Mesenchymal stem cell (in vitro differentiated cells and primary cell): ENCODE data around the gene PGR.

ENCODE experiments used
- DNase-seq: peaks from one replicate; pipeline ENCODE4 v3.0.0-alpha.2; 2013
- H2AFZ ChIP-seq: one replicate; pipeline ENCODE4 v1.6.1; 2013; ENCODE audit warnings: low read depth, mild to moderate bottlenecking, control low read depth, inconsistent platforms, low read length, moderate library complexity
- H2AK5ac ChIP-seq: 2 replicates; pipeline ENCODE4 v1.6.1; 2013; ENCODE audit warnings: low read length, moderate library complexity, mild to moderate bottlenecking, inconsistent platforms; ENCODE audit not compliant: severe bottlenecking
- H2BK120ac ChIP-seq: one replicate; pipeline ENCODE4 v1.6.1; 2013; ENCODE audit warnings: low read depth, mild to moderate bottlenecking, inconsistent platforms, low read length, moderate library complexity
- H2BK12ac ChIP-seq, 2 experiments: one replicate each; pipeline ENCODE4 v1.6.1; 2013; ENCODE audit warnings: inconsistent platforms in 2 of 2, low read length in 2 of 2, mild to moderate bottlenecking in 2 of 2, moderate library complexity in 2 of 2, control low read depth in 1 of 2
- H2BK15ac ChIP-seq: one replicate; pipeline ENCODE4 v1.6.1; 2013; ENCODE audit warnings: mild to moderate bottlenecking, low read depth, inconsistent platforms; ENCODE audit not compliant: poor library complexity, severe bottlenecking
- H2BK5ac ChIP-seq: 2 replicates; pipeline ENCODE4 v1.6.1; 2013; ENCODE audit warnings: low read depth, mild to moderate bottlenecking, low read length, control low read depth, inconsistent platforms; ENCODE audit not compliant: poor library complexity, severe bottlenecking
- H3K14ac ChIP-seq, 2 experiments: one replicate each; pipeline ENCODE4 v1.6.1; 2013; ENCODE audit warnings: inconsistent platforms in 2 of 2, low read length in 2 of 2, control low read depth in 1 of 2, mild to moderate bottlenecking in 1 of 2, moderate library complexity in 1 of 2
- H3K18ac ChIP-seq, 2 experiments: one replicate each; pipeline ENCODE4 v1.6.1; 2013; ENCODE audit warnings: inconsistent platforms in 2 of 2, low read length in 2 of 2, control low read depth in 1 of 2, low read depth in 1 of 2, mild to moderate bottlenecking in 1 of 2
- H3K23ac ChIP-seq, 2 experiments: one replicate each; pipeline ENCODE4 v1.6.1; 2013; ENCODE audit warnings: inconsistent platforms in 2 of 2, low read length in 2 of 2, mild to moderate bottlenecking in 2 of 2, moderate library complexity in 2 of 2, control low read depth in 1 of 2
- H3K27ac ChIP-seq: 2 replicates; pipeline ENCODE4 v1.5.1; 2013; ENCODE audit warnings: mild to moderate bottlenecking, moderate library complexity, low read length, control low read depth, inconsistent platforms; ENCODE audit not compliant: poor library complexity, severe bottlenecking
- H3K27me3 ChIP-seq, 2 experiments: 2 replicates each; pipeline versions ENCODE4 v1.6.1 to v1.7.0; 2013; ENCODE audit warnings: low read length in 2 of 2, mild to moderate bottlenecking in 2 of 2, moderate library complexity in 2 of 2, control low read depth in 1 of 2, inconsistent platforms in 1 of 2; ENCODE audit not compliant: control insufficient read depth in 1 of 2, insufficient read depth in 1 of 2
- H3K36me3 ChIP-seq, 2 experiments: 2 replicates each; pipeline versions ENCODE4 v1.6.1 to v1.7.0; 2013; ENCODE audit warnings: low read length in 2 of 2, control low read depth in 1 of 2, inconsistent platforms in 1 of 2, low read depth in 1 of 2, mild to moderate bottlenecking in 1 of 2; ENCODE audit not compliant: insufficient read depth in 2 of 2, control insufficient read depth in 1 of 2
- H3K4ac ChIP-seq, 2 experiments: one replicate each; pipeline ENCODE4 v1.6.1; 2013; ENCODE audit warnings: inconsistent platforms in 2 of 2, low read length in 2 of 2, mild to moderate bottlenecking in 2 of 2, moderate library complexity in 2 of 2, control low read depth in 1 of 2, low read depth in 1 of 2
- H3K4me1 ChIP-seq: 2 replicates; pipeline ENCODE4 v1.6.1; 2013; ENCODE audit warnings: low read depth, low read length, control low read depth; ENCODE audit not compliant: control insufficient read depth, insufficient read depth
- H3K4me2 ChIP-seq: 2 replicates; pipeline ENCODE4 v1.6.1; 2013; ENCODE audit warnings: low read length, mild to moderate bottlenecking, inconsistent platforms; ENCODE audit not compliant: poor library complexity, severe bottlenecking
- H3K4me3 ChIP-seq, 2 experiments: 2 replicates each; pipeline versions ENCODE4 v1.5.1 to v1.7.0; 2013; ENCODE audit warnings: low read length in 2 of 2, mild to moderate bottlenecking in 2 of 2, control low read depth in 1 of 2, low read depth in 1 of 2; ENCODE audit not compliant: insufficient read depth in 1 of 2
- H3K79me1 ChIP-seq: replicated peaks from 2 replicates; pipeline ENCODE4 v1.6.1; 2013; ENCODE audit warnings: mild to moderate bottlenecking, control low read depth, low read length, inconsistent platforms; ENCODE audit not compliant: poor library complexity, severe bottlenecking
- H3K9ac ChIP-seq: 2 replicates; pipeline ENCODE4 v1.7.0; 2013; ENCODE audit warnings: mild to moderate bottlenecking, low read length, moderate library complexity
- H3K9me3 ChIP-seq: 2 replicates; pipeline ENCODE4 v1.7.0; 2013; ENCODE audit warnings: mild to moderate bottlenecking, low read length; ENCODE audit not compliant: control insufficient read depth
- H4K8ac ChIP-seq: one replicate; pipeline ENCODE4 v1.6.1; 2013; ENCODE audit warnings: inconsistent platforms, mild to moderate bottlenecking, low read length, moderate library complexity
- H4K91ac ChIP-seq: one replicate; pipeline ENCODE4 v1.6.1; 2013; ENCODE audit warnings: mild to moderate bottlenecking, low read length, inconsistent platforms
- WGBS: methylation state at CpG from one replicate; pipeline ENCODE4 v1.1.7; 2013; ENCODE audit warnings: mixed read lengths; 5-methylcytosine and 5-hydroxymethylcytosine counted together

Gene PGR

DNA sequence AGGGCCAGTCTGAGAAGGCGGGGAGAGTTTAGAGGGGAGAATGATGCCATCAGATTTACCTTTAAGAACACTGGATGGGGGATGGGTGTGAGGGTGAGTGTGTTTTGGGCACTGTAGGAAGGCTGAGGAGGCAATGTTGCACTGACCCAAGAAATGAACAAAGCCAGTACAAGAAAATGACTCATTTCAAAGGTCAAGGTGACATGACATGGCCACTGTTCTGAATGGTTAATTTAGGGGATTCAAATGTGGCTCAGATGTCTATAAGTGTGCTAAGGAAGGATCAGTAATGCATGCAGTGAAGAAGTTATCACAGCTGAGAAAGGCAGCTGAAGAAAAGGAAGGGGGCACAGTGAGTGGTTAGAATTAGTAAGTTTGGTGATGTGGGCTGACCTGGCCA is 129.9 kb downstream of the PGR start:
- Histone ChIP-seq H3K4ac (no peak overlapping the region), H3K23ac (no peak overlapping the region), H3K79me1 (no peaks in the 10 kb centered on the region), H3K4me1 (no peaks in the 10 kb centered on the region), H3K27me3 (no peaks in the 10 kb centered on the region), H3K4me3 (no peak overlapping the region), H3K9ac (no peak overlapping the region), H2AK5ac (no peak overlapping the region), H4K91ac (no peak overlapping the region), H2BK120ac (no peak overlapping the region), H2BK12ac (no peak overlapping the region), H3K36me3 (no peaks in the 10 kb centered on the region), H2AFZ (no peak overlapping the region), H3K9me3 (no peaks in the 10 kb centered on the region), H4K8ac (no peak overlapping the region), H2BK15ac (no peak overlapping the region), H2BK5ac (no peak overlapping the region), H3K14ac (no peak overlapping the region), H3K18ac (no peak overlapping the region), H3K4me2 (no peak overlapping the region), H3K27ac (no peak overlapping the region)
- no peak for DNase-seq
- WGBS = 93% methylated on average over 1 of the region's 1 CpG

DNA sequence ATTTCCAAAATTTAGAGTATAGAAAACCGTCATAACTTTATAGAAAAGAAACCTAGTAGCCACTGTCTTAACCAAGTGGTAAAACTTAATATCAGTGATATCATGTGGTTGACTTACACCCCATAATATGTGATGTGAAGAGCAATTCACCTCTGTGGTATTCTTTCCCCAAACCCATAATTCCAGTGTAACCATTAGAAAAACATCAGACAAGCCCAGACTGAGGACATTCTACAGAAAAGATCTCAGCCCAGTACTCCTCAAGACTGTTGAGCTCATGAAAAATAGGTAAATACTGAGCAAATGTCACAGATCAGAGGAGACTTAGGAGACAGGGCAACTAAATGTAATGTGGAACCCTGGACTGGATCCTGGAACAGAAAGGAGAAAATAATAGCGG is 134.6 kb downstream of the PGR start:
- H4K8ac ChIP-seq = no peak overlapping the region
- no peak overlapping the region for H3K18ac ChIP-seq
- no peak overlapping the region for H2AK5ac ChIP-seq
- no peak overlapping the region for H3K4ac ChIP-seq
- H3K4me3 ChIP-seq = no peak overlapping the region
- DNase-seq = no peak
- no peak overlapping the region for H3K14ac ChIP-seq
- no peak overlapping the region for H2BK5ac ChIP-seq
- H3K27me3 ChIP-seq = no peaks in the 10 kb centered on the region
- no peak overlapping the region for H2AFZ ChIP-seq
- 100% methylated on average over 1 of the region's 2 CpGs for WGBS
- no peaks in the 10 kb centered on the region for H3K4me1 ChIP-seq
- no peak overlapping the region for H3K9ac ChIP-seq
- H3K79me1 ChIP-seq = no peaks in the 10 kb centered on the region
- no peak overlapping the region for H4K91ac ChIP-seq
- H3K23ac ChIP-seq = no peak overlapping the region
- H3K4me2 ChIP-seq = no peak overlapping the region
- no peaks in the 10 kb centered on the region for H3K9me3 ChIP-seq
- H3K27ac ChIP-seq = no peak overlapping the region
- H2BK12ac ChIP-seq = no peak overlapping the region
- H2BK15ac ChIP-seq = no peak overlapping the region
- no peak overlapping the region for H2BK120ac ChIP-seq
- no peaks in the 10 kb centered on the region for H3K36me3 ChIP-seq

DNA sequence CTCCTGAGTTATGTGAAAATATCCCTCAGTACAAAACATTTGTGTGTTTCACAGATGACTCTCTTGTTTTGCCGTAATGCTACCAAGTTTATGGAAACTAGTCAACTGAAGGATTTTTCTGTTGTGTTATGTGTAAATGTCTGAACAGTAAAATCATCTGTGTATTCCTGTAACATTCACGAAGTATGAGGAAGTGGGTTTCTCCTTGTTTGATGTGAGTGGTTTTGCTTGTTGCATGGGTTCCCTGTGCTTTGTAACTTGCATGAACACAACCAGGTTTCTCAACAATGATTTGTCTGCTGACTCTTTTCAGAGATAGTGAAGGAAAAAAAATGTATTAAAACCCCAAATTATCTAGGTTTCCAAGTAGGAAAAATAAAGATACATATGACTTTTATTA is 138.1 kb downstream of the PGR start:
- no peaks in the 10 kb centered on the region for H3K27me3 ChIP-seq
- peak; percentile 30 for DNase-seq
- 82% methylated on average over 2 of the region's 2 CpGs for WGBS
- no peak overlapping the region for H3K4me3 ChIP-seq
- no peak overlapping the region for H3K9ac ChIP-seq
- H2BK15ac ChIP-seq = no peak overlapping the region
- H2BK12ac ChIP-seq = no peak overlapping the region
- H4K8ac ChIP-seq = no peak overlapping the region
- H3K4me1 ChIP-seq = no peaks in the 10 kb centered on the region
- H3K9me3 ChIP-seq = no peaks in the 10 kb centered on the region
- no peak overlapping the region for H3K14ac ChIP-seq
- no peak overlapping the region for H2BK120ac ChIP-seq
- no peak overlapping the region for H4K91ac ChIP-seq
- no peak overlapping the region for H3K4ac ChIP-seq
- H2AFZ ChIP-seq = no peak overlapping the region
- no peak overlapping the region for H2AK5ac ChIP-seq
- no peak overlapping the region for H3K23ac ChIP-seq
- no peak overlapping the region for H3K4me2 ChIP-seq
- no peak overlapping the region for H3K18ac ChIP-seq
- H3K36me3 ChIP-seq = no peaks in the 10 kb centered on the region
- no peak overlapping the region for H2BK5ac ChIP-seq
- H3K27ac ChIP-seq = no peak overlapping the region
- H3K79me1 ChIP-seq = no peaks in the 10 kb centered on the region

DNA sequence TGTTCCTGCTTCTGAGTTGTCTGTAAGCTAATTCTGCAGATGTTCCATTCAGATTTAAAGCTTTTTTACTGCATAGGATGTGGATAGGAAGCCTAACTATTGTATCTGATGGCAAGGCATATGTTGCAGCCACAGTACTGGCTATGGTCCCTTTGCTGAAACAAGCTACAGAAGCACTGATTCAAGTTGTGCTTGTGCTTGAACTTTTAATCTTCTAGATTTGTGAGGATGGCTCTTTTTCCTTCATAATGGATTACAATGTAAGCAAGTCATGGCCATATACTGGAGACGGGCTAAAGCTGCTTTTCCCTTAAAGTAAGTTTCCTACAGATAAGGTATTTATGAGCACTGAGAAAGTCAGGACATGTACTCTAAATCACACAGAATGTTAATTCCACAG is 138.7 kb downstream of the PGR start:
- Histone ChIP-seq H3K18ac (no peak overlapping the region), H2AK5ac (no peak overlapping the region), H3K4ac (no peak overlapping the region), H2BK12ac (no peak overlapping the region), H2BK15ac (no peak overlapping the region), H3K4me3 (no peak overlapping the region), H2AFZ (no peak overlapping the region), H3K9me3 (no peaks in the 10 kb centered on the region), H2BK120ac (no peak overlapping the region), H4K8ac (no peak overlapping the region), H3K36me3 (peaks cover 0 to 3% of the 10 kb centered on the region in 2 experiments), H3K27me3 (no peaks in the 10 kb centered on the region), H3K9ac (no peak overlapping the region), H3K4me2 (no peak overlapping the region), H4K91ac (no peak overlapping the region), H3K4me1 (no peaks in the 10 kb centered on the region), H3K23ac (no peak overlapping the region), H2BK5ac (no peak overlapping the region), H3K79me1 (peaks cover 1% of the 10 kb centered on the region), H3K27ac (no peak overlapping the region), H3K14ac (no peak overlapping the region)
- no peak for DNase-seq
- 100% methylated on average over 1 of the region's 1 CpG for WGBS
